ENCODE data around the gene ABCA7. TPM values are rescaled to one million over a fixed set of nuclear protein-coding genes. Genes with fewer than 3 reads are reported as not detected.

Gene ABCA7
- total RNA-seq, 2 donors from 2014 or later, result 33.7 to 87.3 TPM

DNA sequence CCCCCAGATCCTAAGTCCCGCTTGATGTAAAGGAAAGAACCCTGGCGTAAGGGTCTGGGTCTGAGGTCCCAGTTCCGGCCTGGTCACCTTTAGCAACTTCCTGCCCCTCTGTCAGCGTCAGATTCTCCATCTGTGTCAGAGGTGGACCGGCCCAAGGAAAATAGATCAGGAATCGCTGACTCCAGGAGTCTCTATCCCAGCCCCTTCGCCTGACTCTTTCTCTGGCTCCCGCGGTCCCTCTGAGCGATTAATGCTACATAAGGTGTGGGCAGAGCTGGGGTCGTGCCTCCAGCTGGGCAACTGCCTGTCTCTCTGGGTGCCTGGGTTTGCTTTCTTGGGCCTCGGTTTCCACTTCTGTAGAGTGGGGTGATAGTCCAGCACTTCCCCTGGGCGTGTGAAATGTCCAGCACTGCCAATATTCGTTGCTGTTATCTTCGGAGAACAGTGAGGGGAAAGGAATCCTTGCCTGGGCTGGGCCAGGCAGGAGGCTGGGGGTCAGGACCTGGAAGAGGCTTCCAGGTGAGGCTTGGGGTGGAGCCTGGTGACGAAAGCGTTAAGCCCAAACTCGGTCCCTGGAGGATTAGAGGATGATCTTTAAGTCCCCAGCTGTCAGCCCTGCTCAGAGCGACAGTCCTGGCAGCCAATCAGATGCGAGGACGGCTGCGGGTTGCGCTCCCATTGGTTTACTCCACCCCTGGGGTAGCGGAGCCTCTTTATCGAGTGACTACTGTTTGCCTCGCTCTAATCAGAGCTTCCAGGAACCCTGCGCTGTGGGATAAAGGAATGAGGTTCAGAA, 767 bp downstream of the ABCA7 start:
- DNase-seq, result peak; percentile 89 to 93 (median 91)
- Histone ChIP-seq H3K9me3 (no peaks in the 10 kb centered on the region), H3K4me3 (peak overlapping the region; percentile 6 to 24), H3K36me3 (replicated peaks in 1 of 2; ENCODE audit: insufficient read depth in 1 of 2, low read depth in 2 of 2) (no peaks in the 10 kb centered on the region), H3K4me1 (peaks cover 30% of the 10 kb centered on the region), H3K27me3 (no peaks in the 10 kb centered on the region), H3K27ac (peak overlapping the region; percentile 45 to 78 (median 66))
- intact Hi-C loops (cut with DNase I), result no loop called here
- peak; percentile 73 for ATAC-seq
- TF ChIP-seq POLR2A (IDR thresholded peaks at IDR 0.05), result no peak
- TF ChIP-seq, protein P1, sequence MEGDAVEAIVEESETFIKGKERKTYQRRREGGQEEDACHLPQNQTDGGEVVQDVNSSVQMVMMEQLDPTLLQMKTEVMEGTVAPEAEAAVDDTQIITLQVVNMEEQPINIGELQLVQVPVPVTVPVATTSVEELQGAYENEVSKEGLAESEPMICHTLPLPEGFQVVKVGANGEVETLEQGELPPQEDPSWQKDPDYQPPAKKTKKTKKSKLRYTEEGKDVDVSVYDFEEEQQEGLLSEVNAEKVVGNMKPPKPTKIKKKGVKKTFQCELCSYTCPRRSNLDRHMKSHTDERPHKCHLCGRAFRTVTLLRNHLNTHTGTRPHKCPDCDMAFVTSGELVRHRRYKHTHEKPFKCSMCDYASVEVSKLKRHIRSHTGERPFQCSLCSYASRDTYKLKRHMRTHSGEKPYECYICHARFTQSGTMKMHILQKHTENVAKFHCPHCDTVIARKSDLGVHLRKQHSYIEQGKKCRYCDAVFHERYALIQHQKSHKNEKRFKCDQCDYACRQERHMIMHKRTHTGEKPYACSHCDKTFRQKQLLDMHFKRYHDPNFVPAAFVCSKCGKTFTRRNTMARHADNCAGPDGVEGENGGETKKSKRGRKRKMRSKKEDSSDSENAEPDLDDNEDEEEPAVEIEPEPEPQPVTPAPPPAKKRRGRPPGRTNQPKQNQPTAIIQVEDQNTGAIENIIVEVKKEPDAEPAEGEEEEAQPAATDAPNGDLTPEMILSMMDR (IDR thresholded peaks at IDR 0.05), result no peak
- 1 to 2% methylated on average over 17 to 27 of the region's 27 CpGs for WGBS, 2 donors

GRCh38 chr19:1041272-1041834, 1.4 kb downstream of the ABCA7 start:
- 17 to 20% methylated on average over 8 to 16 of the region's 26 CpGs for WGBS, 2 donors
- no peaks in the 10 kb centered on the region for H3K27me3 ChIP-seq
- H3K36me3 ChIP-seq (replicated peaks in 1 of 2; ENCODE audit: insufficient read depth in 1 of 2, low read depth in 2 of 2), result no peaks in the 10 kb centered on the region
- no peak for DNase-seq
- no peak overlapping the region for H3K4me3 ChIP-seq
- peaks cover 30% of the 10 kb centered on the region for H3K4me1 ChIP-seq
- no peak for ATAC-seq
- H3K27ac ChIP-seq, result peak overlapping the region in 3 of 4 donors; percentile 60 to 78 (median 71)
- H3K9me3 ChIP-seq, result no peaks in the 10 kb centered on the region
- TF ChIP-seq, protein P1 (IDR thresholded peaks at IDR 0.05), result no peak
- peak in 1 of 3 donors; percentile 4 for TF ChIP-seq POLR2A (IDR thresholded peaks at IDR 0.05)
- intact Hi-C loops (cut with DNase I), result no loop called here

DNA sequence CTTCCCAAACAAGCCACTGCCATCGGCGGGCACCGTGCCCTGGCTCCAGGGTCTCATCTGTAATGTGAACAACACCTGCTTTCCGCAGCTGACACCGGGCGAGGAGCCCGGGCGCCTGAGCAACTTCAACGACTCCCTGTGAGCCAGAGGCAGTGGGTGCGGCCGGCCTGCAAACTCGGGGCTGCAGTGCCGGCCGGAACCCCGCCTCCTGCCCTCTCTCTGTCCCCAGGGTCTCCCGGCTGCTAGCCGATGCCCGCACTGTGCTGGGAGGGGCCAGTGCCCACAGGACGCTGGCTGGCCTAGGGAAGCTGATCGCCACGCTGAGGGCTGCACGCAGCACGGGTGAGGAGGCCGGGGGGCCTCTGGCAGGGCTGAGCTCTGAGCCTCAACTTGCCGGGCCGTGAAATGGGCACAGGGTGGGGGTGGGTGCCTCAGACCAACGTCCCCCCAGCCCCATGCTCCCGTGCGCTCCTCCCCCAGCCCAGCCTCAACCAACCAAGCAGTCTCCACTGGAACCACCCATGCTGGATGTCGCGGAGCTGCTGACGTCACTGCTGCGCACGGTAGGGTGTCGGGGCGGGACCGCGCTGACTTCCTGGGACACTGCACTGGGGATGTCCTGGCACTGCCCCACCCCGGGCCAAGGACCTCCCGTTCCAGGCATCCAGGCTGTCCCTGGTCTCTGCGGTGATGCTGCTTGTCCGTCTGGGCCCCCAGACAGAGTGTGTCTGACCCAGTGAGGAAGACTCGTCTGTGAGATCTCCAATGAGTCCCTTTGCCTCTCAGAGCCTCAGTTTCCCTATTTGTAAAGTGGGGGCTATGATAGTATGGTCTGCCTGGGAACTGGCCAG, 2.2 kb downstream of the ABCA7 start:
- ATAC-seq (peak; percentile 28), DNase-seq (peak; percentile 86 to 99 (median 93))
- Histone ChIP-seq H3K27ac (peak overlapping the region in 2 of 4 donors; percentile 60 to 78), H3K4me1 (peaks cover 30% of the 10 kb centered on the region), H3K4me3 (no peak overlapping the region), H3K27me3 (no peaks in the 10 kb centered on the region), H3K36me3 (replicated peaks in 1 of 2; ENCODE audit: insufficient read depth in 1 of 2, low read depth in 2 of 2) (no peaks in the 10 kb centered on the region), H3K9me3 (no peaks in the 10 kb centered on the region)
- 40 to 67% methylated on average over 2 to 28 of the region's 43 CpGs for WGBS, 2 donors
- TF ChIP-seq POLR2A (IDR thresholded peaks at IDR 0.05), result peak in 1 of 3 donors; percentile 4
- TF ChIP-seq, protein P1 (IDR thresholded peaks at IDR 0.05), result no peak
- intact Hi-C loops (cut with DNase I), result no loop called here

GRCh38 chr19:1042689-1043511, 3.0 kb downstream of the ABCA7 start:
- Histone ChIP-seq H3K4me3 (no peak overlapping the region), H3K27ac (no peak overlapping the region), H3K36me3 (replicated peaks in 1 of 2; ENCODE audit: insufficient read depth in 1 of 2, low read depth in 2 of 2) (no peaks in the 10 kb centered on the region), H3K27me3 (no peaks in the 10 kb centered on the region), H3K9me3 (no peaks in the 10 kb centered on the region), H3K4me1 (peaks cover 30% of the 10 kb centered on the region)
- intact Hi-C loops (cut with DNase I), result no loop called here
- no peak for ATAC-seq
- DNase-seq, result no peak
- 76 to 80% methylated on average over 18 to 23 of the region's 23 CpGs for WGBS, 2 donors
- TF ChIP-seq, protein P1 (IDR thresholded peaks at IDR 0.05), result no peak
- no peak for TF ChIP-seq POLR2A (IDR thresholded peaks at IDR 0.05)
